Globus pallidus (tissue), 1 donor: ENCODE results near the gene COL2A1.

ENCODE experiments used
- DNase-seq: peaks from one replicate; pipeline ENCODE4 v3.0.0-alpha.2; 2015; ENCODE audit warnings: low spot score

Gene COL2A1

GRCh38 chr12:47945341-47945728, 58.9 kb downstream of the COL2A1 start:
- DNase-seq = no peak

GRCh38 chr12:47944685-47945340, 59.5 kb downstream of the COL2A1 start:
- no peak for DNase-seq

GRCh38 chr12:47943623-47944340, 60.5 kb downstream of the COL2A1 start:
- DNase-seq = no peak

- no peak for DNase-seq
These were observed 61.6 kb downstream of the COL2A1 start for GRCh38 chr12:47942614-47943225.

GRCh38 chr12:47941871-47942613, 62.2 kb downstream of the COL2A1 start:
- DNase-seq = no peak

- DNase-seq = no peak
These were observed 62.8 kb downstream of the COL2A1 start for GRCh38 chr12:47941475-47941780.

GRCh38 chr12:47940773-47941474, 63.4 kb downstream of the COL2A1 start:
- DNase-seq = no peak

- DNase-seq = no peak
These were observed 65.2 kb downstream of the COL2A1 start for GRCh38 chr12:47939009-47939601.

- DNase-seq = no peak
These were observed 65.7 kb downstream of the COL2A1 start for GRCh38 chr12:47938594-47938993.

- DNase-seq = no peak
These were observed 66.2 kb downstream of the COL2A1 start for GRCh38 chr12:47938093-47938492.

- peak; percentile 4 for DNase-seq
These were observed 69.1 kb downstream of the COL2A1 start for GRCh38 chr12:47935184-47935583.

- no peak for DNase-seq
These were observed 73.1 kb downstream of the COL2A1 start for GRCh38 chr12:47931187-47931586.

GRCh38 chr12:47930634-47931033, 73.6 kb downstream of the COL2A1 start:
- no peak for DNase-seq

- no peak for DNase-seq
These were observed 76.9 kb downstream of the COL2A1 start for GRCh38 chr12:47927346-47927745.
